ENCODE results near the gene PAFAH1B1.

PAFAH1B1 gene

GRCh38 chr17:2723505-2723996 lies 130.1 kb downstream of the PAFAH1B1 start:
- DNase-seq = no peak

DNA sequence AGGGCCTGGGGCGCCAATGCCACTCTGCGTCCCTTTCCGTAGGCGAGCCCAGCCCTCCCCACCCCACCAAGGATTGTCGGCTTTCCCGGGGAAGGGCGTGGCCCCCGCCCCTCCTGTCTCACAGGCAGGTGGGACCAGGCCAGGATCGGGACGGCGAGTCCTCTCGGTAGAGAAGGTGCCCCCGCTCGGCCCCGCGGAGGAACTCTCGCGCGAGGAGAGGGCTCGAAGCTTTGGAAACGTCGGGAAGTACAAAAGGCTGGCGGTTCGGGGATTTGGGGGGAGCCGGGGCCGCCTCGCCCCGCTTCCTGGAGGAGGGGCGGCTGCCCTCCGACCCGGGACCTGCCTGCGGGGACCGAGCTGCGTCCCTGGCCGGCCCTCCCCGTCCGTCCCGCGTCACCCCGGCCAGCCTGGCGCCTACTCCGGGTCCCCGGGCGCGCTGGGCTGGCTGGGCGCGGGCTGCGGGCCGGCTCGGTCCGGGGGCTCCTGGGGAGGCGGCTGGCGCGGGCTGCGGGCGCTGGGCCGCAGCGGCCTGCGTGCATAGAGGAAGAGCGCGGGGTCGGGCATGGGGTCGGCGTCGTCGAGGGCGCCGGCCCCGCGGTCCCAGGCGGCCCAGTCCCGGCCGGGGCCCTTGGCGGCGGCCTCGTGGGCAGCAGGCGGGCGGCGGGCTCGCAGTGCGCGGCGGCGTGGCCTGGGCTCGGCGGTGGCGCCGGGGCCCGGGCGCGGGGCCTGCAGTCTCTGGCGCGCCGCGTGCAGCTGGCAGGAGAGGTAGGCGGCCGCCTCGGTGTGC lies 130.7 kb downstream of the PAFAH1B1 start:
- DNase-seq = no peak

- peak; percentile 40 to 64 for DNase-seq
Measured at GRCh38 chr17:2724784-2725164, 131.3 kb downstream of the PAFAH1B1 start.

- no peak for DNase-seq
Measured at GRCh38 chr17:2730764-2731353, 137.4 kb downstream of the PAFAH1B1 start.

DNA sequence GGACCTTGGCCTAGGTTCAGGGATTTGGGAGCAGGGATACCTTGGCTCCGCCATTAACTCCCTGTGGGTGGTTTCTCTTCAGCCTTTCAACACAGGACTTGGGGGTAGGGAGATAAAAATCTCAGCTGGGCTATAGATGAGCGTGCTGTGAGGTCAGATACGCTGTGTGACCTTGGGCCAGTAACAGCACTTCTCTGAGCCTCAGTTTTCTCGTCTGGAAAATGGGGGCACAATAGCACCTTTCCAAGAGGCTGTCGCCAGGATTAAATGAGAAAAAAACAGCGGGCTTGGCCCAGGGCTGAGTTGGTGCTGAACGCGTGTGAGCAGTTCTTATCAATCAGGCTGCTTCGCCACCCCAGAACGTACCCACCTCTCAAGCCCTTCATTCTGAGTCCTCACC lies 138.4 kb downstream of the PAFAH1B1 start:
- no peak for DNase-seq

DNA sequence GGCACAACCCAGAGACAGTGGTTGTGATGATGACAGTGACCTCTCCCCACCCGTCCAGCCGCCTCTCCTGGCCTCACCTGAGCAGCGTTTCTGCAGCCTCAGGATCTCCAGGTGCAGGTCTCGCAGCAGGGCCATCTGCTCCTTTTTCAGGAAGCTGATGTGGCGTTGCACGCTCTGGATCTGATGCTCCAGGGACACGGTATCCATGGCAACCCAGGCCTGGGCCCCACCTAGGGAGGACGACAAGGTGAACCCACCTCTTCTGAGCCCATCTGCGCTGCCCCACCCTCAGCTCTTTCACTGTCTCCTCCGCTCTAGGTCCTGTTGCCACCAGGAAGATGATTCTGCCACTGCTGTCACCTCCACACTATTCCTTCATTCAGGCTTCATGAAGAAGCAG lies 141.5 kb downstream of the PAFAH1B1 start:
- no peak for DNase-seq

Data from inflammatory macrophage (primary cell).